PC-9 (cell line): Measurements from ENCODE around the gene CDH3. TPM values are rescaled to one million over a fixed set of nuclear protein-coding genes. Genes with fewer than 3 reads are reported as not detected.

Experiments
- BruUV-seq: library from RNA; stranded (reverse); fragments of 400-500 nt; replicated peaks from 2 replicates; lab custom pipeline; 2021; lab: Mats Ljungman, UMichigan
- CTCF ChIA-PET: fragments of 300-600 bp; sonication (Branson Sonifier 250); formaldehyde crosslinking; loops from one replicate; lab custom pipeline; 2022; ENCODE audit warnings: antibody characterized with exemption; lab: Charles Lee
- POLR2A ChIA-PET: fragments of 300-600 bp; sonication (Branson Sonifier 250); formaldehyde crosslinking; loops from one replicate; lab custom pipeline; 2022; ENCODE audit warnings: antibody characterized with exemption; ENCODE audit not compliant: unreplicated experiment; lab: Charles Lee
- DNase-seq, 2 experiments: peaks; one replicate each; pipeline versions ENCODE4 v3.0.0 to v3.0.0-alpha.2; 2015 to 2022; ENCODE audit warnings: mixed read lengths in 1 of 2
- H2AFZ ChIP-seq: fragments of 200-600 bp; sonication (generic); 2 replicates; pipeline ENCODE4 v1.8.1; 2017; ENCODE audit warnings: antibody characterized with exemption
- H3F3A ChIP-seq: fragments of 200-600 bp; sonication (generic); 2 replicates; pipeline ENCODE4 v1.8.1; 2017; ENCODE audit warnings: antibody characterized with exemption, mild to moderate bottlenecking, low read depth; ENCODE audit not compliant: insufficient read depth
- H3K27ac ChIP-seq: fragments of 200-600 bp; sonication (generic); 2 replicates; pipeline ENCODE4 v1.6.1; 2016; ENCODE audit warnings: mixed run types
- H3K27me3 ChIP-seq: fragments of 200-600 bp; sonication (generic); 2 replicates; pipeline ENCODE4 v1.6.1; 2016; ENCODE audit warnings: low read depth, mixed run types; ENCODE audit not compliant: insufficient read depth
- H3K36me3 ChIP-seq: fragments of 200-600 bp; sonication (generic); 2 replicates; pipeline ENCODE4 v1.6.1; 2016; ENCODE audit warnings: low read depth, mixed run types
- H3K4me1 ChIP-seq: fragments of 200-600 bp; sonication (generic); replicated peaks from 2 replicates; pipeline ENCODE4 v1.6.1; 2016; ENCODE audit warnings: mixed run types; ENCODE audit not compliant: insufficient read depth
- H3K4me2 ChIP-seq: fragments of 200-600 bp; sonication (generic); 2 replicates; pipeline ENCODE4 v1.6.1; 2017; ENCODE audit warnings: mixed run types
- H3K4me3 ChIP-seq: fragments of 200-600 bp; sonication (generic); 2 replicates; pipeline ENCODE4 v1.6.1; 2016; ENCODE audit warnings: mixed run types
- H3K79me2 ChIP-seq: fragments of 200-600 bp; sonication (generic); 2 replicates; pipeline ENCODE4 v1.6.1; 2017; ENCODE audit warnings: low read depth, mixed run types
- H3K9me2 ChIP-seq: fragments of 200-600 bp; sonication (generic); 2 replicates; pipeline ENCODE4 v1.8.1; 2017; ENCODE audit warnings: mild to moderate bottlenecking; ENCODE audit not compliant: insufficient read depth
- H3K9me3 ChIP-seq: fragments of 200-600 bp; sonication (generic); 2 replicates; pipeline ENCODE4 v1.8.1; 2016; ENCODE audit warnings: low read depth; ENCODE audit not compliant: insufficient read depth
- H4K20me1 ChIP-seq: fragments of 200-600 bp; sonication (generic); 2 replicates; pipeline ENCODE4 v1.8.1; 2017; ENCODE audit not compliant: insufficient read depth
- CTCF ChIP-seq: fragments of 200-600 bp; sonication (generic); conservative IDR thresholded peaks from 2 replicates; pipeline ENCODE4 v1.6.1; 2017; ENCODE audit warnings: mixed run types, antibody characterized with exemption, mild to moderate bottlenecking, moderate library complexity
- EZH2 ChIP-seq: fragments of 200-600 bp; sonication (generic); IDR thresholded peaks from 2 replicates; pipeline ENCODE4 v1.8.0; 2017; ENCODE audit warnings: antibody characterized with exemption, low read depth
- intact Hi-C: fragments of 100-400 bp; cut with micrococcal nuclease; formaldehyde crosslinking; loops from one replicate; pipeline ENCODE4 v1.10.0; 2022; ENCODE audit not compliant: unreplicated experiment
- total RNA-seq: library from RNA; stranded (reverse); gene quantifications from 2 replicates; pipeline ENCODE4 v1.2.3, GENCODE V29; 2021

Gene CDH3
- total RNA-seq, 1 experiment from 2014 or later, result 70.3 TPM

- POLR2A ChIA-PET, result no interaction called here
- Histone ChIP-seq H3F3A (peaks cover 30% of the 10 kb centered on the region), H3K4me2 (no peak overlapping the region), H3K4me1 (peaks cover 31% of the 10 kb centered on the region), H3K4me3 (no peak overlapping the region), H3K27me3 (no peaks in the 10 kb centered on the region), H2AFZ (no peak overlapping the region), H3K79me2 (no peaks in the 10 kb centered on the region), H4K20me1 (no peaks in the 10 kb centered on the region), H3K9me3 (no peaks in the 10 kb centered on the region), H3K27ac (no peak overlapping the region), H3K36me3 (no peaks in the 10 kb centered on the region), H3K9me2 (no peaks in the 10 kb centered on the region)
- TF ChIP-seq CTCF (no peak), EZH2 (no peak)
- DNase-seq, result no peak
- CTCF ChIA-PET, result no interaction called here
- intact Hi-C loops, result no loop called here
- no TSS peak for BruUV-seq
Measured at GRCh38 chr16:68710211-68710610, 65.1 kb downstream of the CDH3 start.

GRCh38 chr16:68711421-68712139, 66.5 kb downstream of the CDH3 start:
- CTCF ChIA-PET, result interaction anchor here (0.6 kb wide), 1 partner anchor 19 kb away, joined by 3 read pairs; no protein-coding TSS in a partner anchor
- no peak for TF ChIP-seq CTCF
- no peak for TF ChIP-seq EZH2

GRCh38 chr16:68713361-68713760, 68.3 kb downstream of the CDH3 start:
- no peak overlapping the region for H3K4me3 ChIP-seq
- no TSS peak for BruUV-seq
- H2AFZ ChIP-seq, result no peak overlapping the region
- no peak overlapping the region for H3K4me2 ChIP-seq
- peaks cover 8% of the 10 kb centered on the region for H3F3A ChIP-seq
- no peaks in the 10 kb centered on the region for H3K9me3 ChIP-seq
- ChIA-PET POLR2A (no interaction called here), CTCF (no interaction called here)
- no peak for DNase-seq
- H3K27ac ChIP-seq, result no peak overlapping the region
- intact Hi-C loops, result no loop called here
- no peaks in the 10 kb centered on the region for H3K79me2 ChIP-seq
- H4K20me1 ChIP-seq, result no peaks in the 10 kb centered on the region
- no peaks in the 10 kb centered on the region for H3K36me3 ChIP-seq
- TF ChIP-seq EZH2 (no peak), CTCF (no peak)
- no peaks in the 10 kb centered on the region for H3K27me3 ChIP-seq
- no peaks in the 10 kb centered on the region for H3K9me2 ChIP-seq
- peaks cover 8% of the 10 kb centered on the region for H3K4me1 ChIP-seq

More at GRCh38 chr16:68711421-68712139, 66.5 kb downstream of the CDH3 start:
- Histone ChIP-seq H2AFZ (no peak overlapping the region), H3K4me1 (peaks cover 25% of the 10 kb centered on the region), H3K27me3 (no peaks in the 10 kb centered on the region), H4K20me1 (no peaks in the 10 kb centered on the region), H3F3A (peaks cover 23% of the 10 kb centered on the region), H3K27ac (no peak overlapping the region), H3K4me2 (no peak overlapping the region), H3K36me3 (no peaks in the 10 kb centered on the region), H3K4me3 (no peak overlapping the region), H3K9me2 (no peaks in the 10 kb centered on the region), H3K9me3 (no peaks in the 10 kb centered on the region), H3K79me2 (no peaks in the 10 kb centered on the region)
- POLR2A ChIA-PET, result interaction anchor here (0.7 kb wide), 1 partner anchor 26 kb away, joined by 6 read pairs; the partner anchor contains the start of gene CDH1
- BruUV-seq, result no TSS peak
- intact Hi-C loops, result no loop called here
- no peak for DNase-seq
